ENCODE measurements around the gene E2F6.
"Not testable (repeated sequence)": the region's sequence is repeated elsewhere in the genome, so short reads cannot be mapped to it uniquely, and the experiment has no call there.

The E2F6 gene

DNA sequence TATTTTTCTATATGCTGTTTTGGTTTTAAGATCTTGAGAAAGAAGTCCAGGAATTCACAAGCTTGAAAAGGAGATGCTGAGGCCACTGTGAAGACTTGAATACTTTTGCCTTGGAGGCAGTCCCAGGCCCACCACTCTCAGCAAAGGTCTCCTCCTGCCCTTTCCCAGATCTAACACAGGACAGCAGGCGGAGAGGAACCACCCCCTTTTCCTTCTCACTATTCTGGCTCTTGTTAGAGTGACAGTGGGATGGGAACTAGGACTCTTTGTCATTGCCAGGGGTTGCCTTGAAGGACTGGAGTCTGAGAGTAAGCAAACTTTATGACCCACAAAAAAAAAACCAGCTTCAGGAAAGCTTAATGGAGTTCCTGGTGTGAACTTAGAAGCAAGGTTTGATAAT, 54.7 kb downstream of the E2F6 start:
- DNase-seq: no peak

DNA sequence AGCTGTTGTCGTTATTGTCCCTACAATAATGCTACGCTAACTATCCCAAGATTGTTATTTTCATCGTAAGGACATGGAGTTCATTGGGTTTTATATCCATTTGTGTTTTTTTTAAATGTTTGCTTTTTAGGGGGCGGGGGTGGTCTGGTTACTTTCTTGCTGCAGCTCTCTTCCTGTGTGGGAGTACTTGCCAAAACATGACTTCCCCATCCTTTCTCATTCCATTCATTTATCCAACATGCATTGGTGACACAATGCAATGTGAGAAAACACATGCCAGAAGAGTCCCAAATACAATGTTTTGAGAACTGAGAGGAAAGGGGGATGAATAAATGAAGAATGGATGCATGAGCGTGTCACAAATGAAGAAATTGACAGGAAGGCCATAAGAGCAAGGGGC, 55.9 kb downstream of the E2F6 start:
- DNase-seq: no peak

DNA sequence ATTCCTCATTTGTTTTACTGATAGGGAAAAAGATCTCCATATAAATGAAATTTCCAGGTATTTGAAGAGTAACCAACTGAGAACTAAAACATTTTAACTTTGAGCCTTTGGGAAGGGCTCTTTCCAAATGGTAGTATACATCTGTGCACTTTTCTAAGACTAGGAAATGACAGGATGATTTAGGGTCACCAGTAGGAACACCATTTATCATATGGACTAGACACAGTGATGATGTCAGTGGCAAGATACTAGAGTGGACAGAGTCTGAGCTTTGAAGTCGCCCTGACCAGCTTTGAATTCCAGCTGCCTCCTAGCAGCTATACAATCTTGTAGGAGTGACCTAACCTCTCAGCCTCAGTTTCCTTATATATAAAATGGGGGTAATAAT, 56.4 kb downstream of the E2F6 start:
- DNase-seq: no peak

DNA sequence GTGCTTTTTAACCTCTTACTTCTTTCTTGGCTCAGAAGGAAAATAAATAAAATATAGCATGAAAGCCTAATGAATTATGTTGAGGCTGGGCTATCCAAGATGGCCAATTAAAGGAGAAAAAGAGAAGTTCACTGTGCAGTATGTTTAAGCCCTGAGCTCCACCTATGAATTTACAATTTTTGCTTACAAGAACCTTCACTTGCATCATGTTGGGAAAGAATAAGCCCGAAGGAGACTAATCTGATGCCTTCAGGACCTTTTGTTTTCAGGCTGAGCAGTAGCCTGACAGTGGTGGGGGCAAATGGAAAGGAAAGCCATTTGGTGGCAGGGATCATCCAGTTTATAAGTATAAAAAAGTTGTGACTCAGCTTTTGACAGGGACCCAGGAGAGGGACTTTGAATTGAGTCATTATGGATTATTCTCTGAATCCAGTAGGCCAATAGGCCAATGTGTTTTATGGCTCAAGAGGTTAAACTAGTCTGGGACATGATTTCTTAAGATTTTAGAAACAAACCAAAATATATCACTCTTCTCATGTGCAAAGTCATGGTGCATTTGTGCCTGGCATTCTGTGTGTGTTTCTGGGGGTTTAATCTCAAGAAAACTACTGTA, 56.9 kb downstream of the E2F6 start:
- no peak for DNase-seq

DNA sequence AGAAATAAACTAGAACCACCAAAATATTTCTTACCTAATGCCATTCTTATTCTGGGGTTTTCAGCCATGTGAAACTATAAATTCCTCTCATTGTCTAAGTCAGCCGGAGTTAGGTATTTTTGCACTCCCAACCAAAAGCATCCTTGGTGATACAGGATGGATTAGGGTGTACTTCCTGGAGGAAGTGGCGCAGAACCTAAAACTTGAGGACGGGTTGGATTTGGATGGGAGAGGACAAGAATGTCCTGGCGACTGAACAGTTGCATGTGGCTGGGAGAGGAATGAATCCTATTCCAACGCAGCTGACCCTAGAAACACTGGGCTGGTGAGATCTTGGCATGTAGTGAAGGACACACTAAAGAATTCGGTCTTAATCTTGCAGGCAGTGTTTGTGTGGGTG, 58.5 kb downstream of the E2F6 start:
- DNase-seq: no peak

DNA sequence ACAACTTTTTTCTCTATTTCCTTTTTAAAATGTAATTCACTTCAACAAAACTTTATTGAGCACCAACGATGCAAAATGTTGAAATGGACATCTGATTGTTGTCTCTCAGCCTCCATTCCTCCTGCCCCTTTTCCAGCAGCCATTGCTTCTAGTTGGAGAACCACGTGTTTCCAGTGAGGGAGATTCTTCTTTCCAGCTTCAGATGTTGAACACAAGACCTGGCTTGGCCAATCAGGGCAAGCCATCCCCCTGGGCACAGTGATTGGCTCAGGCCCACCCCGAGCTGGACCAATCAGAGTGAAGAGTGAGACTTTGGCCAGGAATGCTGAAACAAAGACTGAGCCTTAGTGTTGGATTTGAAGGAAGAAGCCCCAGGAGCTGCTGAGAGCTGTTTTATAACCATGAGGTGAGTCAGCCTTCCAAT, 59.0 kb downstream of the E2F6 start:
- no peak for DNase-seq

GRCh38 chr2:11406267-11406957, 59.5 kb downstream of the E2F6 start:
- DNase-seq: no peak

- no peak for DNase-seq
These were observed 60.2 kb downstream of the E2F6 start for GRCh38 chr2:11405599-11406266.

DNA sequence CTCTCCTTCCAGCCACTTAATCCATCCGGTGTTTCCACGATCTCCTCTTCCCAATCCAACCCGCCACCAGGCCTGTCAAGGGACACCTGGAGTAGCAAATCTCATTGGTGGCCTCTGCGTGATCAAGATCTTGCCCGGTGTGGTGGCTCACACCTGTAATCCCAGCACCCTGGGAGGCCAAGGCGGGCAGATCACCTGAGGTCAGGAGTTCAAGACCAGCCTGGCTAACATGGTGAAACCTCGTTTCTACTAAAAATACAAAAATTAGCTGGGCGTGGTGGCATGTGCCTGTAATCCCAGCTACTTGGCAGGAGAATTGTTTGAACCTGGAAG, 60.9 kb downstream of the E2F6 start:
- DNase-seq: not testable (repeated sequence)

DNA sequence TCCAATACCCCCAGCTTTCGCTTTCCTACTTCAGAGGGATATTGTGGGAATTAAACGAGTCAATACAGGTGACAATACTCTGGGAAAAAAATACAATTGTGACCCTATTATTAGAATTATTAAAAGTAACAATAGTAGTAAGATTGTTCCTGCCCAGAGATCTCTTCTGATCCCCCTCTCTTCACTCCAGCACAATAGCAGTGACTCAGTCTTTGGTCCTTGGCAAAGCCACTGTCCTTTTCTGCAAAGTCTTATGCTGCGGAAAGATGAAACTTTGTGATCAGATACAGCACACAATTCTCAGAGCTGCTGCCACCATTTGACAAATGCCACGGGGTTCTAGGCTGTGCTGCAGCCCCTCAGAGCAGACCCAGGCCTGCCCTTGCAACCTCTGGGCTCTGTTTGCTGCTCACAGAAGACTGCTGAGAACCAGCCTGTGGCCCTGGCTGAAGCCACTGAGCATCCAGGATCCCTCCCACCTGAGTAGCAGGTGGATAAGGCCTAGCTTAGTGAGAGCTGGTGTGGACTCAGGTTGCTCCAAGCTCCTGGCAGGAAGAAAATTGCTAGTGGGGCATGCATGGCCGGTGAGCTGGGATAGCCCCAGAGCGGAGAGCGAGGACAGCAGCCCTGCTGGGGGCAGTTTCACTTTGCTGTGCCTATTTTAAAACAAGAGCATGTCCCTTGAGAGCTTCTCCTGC, 61.4 kb downstream of the E2F6 start:
- no peak for DNase-seq

DNA sequence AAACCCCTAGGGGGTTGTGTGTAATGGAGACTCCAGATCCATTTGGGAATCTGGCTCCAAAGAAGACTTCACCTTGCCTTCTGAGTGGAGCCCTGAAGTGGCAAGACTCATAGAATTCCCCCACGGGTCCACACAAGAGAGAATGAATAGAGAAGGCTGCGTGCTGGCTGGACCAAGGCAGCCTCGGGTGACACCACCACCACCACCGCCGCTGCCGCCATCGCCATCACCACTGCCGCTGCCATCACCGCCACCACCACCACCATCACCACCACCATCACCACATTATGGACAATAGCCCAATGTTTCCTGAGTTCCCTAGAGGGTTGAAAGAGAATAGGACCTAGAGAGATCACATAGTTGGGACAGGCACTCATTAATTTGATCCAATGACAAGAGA, 63.5 kb downstream of the E2F6 start:
- DNase-seq: no peak

DNA sequence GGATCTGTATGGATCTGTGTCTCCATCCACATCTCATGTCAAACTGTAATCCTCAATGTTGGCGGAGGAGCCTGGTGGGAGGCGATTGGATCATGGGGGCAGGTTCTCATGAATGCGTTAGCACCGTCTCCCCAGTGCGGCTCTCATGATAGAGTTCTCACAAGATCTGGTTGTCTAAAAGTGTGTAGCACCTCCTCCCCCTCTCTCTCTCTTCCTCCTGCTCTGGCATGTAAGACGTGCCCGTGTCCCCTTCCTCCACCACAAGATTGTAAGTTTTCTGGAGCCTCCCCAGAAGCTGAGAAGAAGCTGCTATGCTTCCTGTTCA, 66.6 kb downstream of the E2F6 start:
- no peak for DNase-seq

- DNase-seq: no peak
These were observed 67.1 kb downstream of the E2F6 start for GRCh38 chr2:11398750-11399437.

DNA sequence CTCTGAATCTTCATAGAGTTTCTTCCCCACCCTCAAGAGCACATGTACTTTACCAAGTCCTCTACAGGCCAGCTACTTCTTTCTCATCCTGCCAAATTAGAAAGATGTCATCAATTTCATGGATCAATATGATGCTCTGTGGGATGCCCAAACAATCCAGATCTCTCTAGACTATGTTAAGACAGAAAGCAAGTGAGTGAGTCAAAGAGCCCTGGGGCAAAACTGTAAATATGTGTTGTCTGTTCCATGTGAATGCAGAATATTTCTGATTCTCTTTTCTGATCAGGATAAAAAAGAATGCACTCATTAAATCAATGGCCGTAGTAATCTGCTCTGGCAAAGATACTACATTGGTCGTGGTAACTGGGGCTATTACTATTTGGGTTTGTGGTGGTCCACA, 68.4 kb downstream of the E2F6 start:
- no peak for DNase-seq

DNA sequence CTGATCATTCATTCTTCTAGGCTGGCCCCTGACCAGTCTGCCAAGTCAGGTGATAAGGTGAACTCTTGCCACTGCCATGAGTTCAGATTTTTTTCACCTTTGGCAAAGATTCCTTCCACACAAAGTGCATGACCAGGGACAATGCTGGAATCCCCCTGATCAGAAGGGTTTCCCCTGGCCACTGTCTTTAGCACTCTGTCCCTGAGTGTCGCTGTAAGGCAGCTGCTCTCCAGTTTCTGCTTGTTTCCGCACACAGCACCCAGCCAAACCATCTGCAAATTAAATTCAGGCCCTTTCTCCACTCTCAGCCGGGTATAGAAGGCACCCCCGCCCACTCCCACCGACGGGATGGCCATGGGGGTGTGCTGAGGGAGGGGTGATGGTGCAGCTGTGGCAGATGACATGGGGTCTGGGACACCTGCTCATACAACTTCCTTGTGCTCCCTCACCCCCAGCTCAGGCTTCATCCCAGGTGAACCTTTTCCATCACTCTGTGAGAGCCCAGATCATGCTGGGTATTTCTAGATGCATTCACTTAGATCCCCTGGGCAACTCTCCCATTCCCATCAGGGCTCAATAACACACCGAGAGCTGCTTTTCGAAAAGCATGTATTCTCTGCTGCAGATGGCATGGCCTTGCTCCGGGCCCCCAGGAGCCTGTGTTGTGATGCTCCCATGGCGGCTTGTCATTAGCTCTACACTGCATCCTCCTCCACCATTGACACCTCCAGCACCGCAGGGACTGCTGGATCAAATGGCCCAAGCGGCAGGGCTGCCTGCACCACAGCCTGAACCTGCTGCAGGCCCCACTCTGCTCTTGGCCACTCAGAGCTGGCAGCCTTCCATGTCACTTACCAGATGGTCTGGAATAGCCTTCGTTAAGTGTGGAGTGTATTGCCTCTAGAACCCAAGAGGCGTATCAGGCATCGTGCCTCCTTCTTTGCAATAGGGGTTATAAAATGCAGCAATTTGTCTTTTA, 69.2 kb downstream of the E2F6 start:
- DNase-seq: no peak

DNA sequence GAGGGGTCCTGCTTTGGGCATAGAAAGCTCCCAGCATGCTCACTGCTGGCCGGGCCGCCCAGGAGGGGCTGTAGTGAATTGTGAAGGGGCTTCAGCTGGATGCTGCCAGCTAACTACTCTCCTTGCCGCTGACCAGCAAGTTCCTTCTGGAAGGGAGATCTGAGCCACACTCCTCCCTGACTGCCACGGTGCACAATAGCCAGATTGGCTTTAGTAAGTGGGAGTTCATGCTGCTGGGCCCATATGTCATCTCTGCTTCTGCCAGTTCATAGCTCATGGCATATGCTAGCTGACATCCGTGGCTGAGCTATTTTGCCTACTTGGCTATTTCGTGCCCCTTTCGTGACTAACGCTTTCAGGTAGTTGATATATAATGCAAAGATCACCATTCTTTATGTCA, 69.9 kb downstream of the E2F6 start:
- no peak for DNase-seq

- DNase-seq: no peak
These were observed 70.6 kb downstream of the E2F6 start for GRCh38 chr2:11395389-11395788.
